Stimulated activated memory B cell treated with anti-CD40 and anti-IgM and Interleukin-4, amounts not matched to agents 10 μg/mL and 1 μg/mL and 100 μg/mL, for 72 hours (primary cell): ENCODE results near the gene JARID2.

Experiments
- ATAC-seq: fragments of 150-1000 bp; cut with Tn5 transposase; 2 replicates; pipeline ENCODE4 v1.10.0; 2021
- H3K27ac Mint-ChIP-seq: one replicate; pipeline ENCODE4 v1.8.0; 2022; ENCODE audit warnings: mild to moderate bottlenecking, mixed read lengths
- H3K27me3 Mint-ChIP-seq: one replicate; pipeline ENCODE4 v1.8.0; 2022; ENCODE audit warnings: mixed read lengths
- H3K36me3 Mint-ChIP-seq: one replicate; pipeline ENCODE4 v1.8.0; 2022; ENCODE audit warnings: mixed read lengths
- H3K4me1 Mint-ChIP-seq: one replicate; pipeline ENCODE4 v1.8.0; 2022; ENCODE audit warnings: mixed read lengths
- H3K4me3 Mint-ChIP-seq: one replicate; pipeline ENCODE4 v1.8.0; 2022; ENCODE audit warnings: mild to moderate bottlenecking, moderate library complexity, mixed read lengths
- H3K9me3 Mint-ChIP-seq: one replicate; pipeline ENCODE4 v1.8.0; 2022; ENCODE audit warnings: mixed read lengths

JARID2 gene

DNA sequence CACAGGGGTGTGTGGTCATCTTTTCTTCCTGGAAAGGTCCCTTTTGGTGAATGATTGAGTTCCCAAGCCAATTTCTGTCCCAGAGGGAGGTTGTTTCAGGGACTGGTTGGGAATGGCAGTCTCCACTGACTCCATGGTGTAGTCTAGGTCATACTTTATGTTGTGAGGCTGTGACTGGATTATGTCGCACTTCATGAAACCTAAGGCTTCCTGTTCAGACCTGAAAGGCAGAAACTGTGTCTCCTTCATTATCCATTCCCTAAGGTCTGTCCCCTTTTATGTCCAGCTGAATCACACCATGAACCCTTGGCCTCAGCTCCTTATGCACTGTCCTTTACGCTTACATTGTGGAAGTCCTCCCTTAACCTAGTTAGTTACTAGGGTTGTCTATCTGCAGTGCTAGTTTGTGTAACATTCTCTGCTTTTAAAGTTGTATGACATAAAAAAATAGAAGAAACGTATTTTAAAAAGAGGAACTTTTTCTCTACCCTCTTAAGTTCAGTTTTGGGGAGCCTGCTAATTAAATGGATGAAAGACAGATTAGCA lies 191.3 kb downstream of the JARID2 start:
- Mint-ChIP-seq H3K9me3 (no peaks in the 10 kb centered on the region), H3K4me3 (no peak overlapping the region), H3K27ac (peak overlapping the region; percentile 76), H3K27me3 (no peaks in the 10 kb centered on the region), H3K4me1 (peaks cover 79% of the 10 kb centered on the region), H3K36me3 (peaks cover 11% of the 10 kb centered on the region)
- ATAC-seq: no peak

DNA sequence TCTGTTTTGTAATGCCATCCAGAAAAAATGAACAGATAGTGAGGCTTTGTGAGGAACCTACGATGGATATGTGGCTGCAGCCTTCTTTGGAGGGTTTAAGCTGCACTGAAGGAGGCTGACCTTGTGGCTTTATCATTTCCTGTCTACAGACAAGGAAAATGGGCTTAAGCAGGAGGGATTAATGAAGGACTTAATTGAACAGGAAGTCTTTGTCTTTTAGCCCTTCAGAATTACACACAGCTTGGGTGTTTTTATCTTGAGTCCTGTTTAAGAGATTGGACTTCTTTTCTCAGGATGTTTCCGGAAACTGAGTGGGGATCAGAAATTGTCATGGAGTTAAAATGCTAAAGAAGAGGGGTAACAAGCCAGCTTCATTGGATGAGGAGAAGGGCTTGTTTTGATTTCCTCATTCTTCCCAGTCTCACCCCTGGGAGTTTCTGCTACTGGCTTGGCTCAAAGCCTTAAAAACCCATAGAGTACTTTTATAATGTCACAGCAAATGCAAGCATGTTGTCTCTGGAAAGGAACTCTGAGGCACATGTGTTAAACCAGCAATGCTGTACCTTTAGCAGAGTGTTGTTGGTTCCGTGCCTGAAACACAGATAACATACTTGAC lies 193.6 kb downstream of the JARID2 start:
- peaks cover 9% of the 10 kb centered on the region for H3K36me3 Mint-ChIP-seq
- no peaks in the 10 kb centered on the region for H3K9me3 Mint-ChIP-seq
- peak overlapping the region; percentile 32 for H3K27ac Mint-ChIP-seq
- ATAC-seq: no peak
- H3K4me3 Mint-ChIP-seq: no peak overlapping the region
- peaks cover 56% of the 10 kb centered on the region for H3K4me1 Mint-ChIP-seq
- H3K27me3 Mint-ChIP-seq: no peaks in the 10 kb centered on the region

DNA sequence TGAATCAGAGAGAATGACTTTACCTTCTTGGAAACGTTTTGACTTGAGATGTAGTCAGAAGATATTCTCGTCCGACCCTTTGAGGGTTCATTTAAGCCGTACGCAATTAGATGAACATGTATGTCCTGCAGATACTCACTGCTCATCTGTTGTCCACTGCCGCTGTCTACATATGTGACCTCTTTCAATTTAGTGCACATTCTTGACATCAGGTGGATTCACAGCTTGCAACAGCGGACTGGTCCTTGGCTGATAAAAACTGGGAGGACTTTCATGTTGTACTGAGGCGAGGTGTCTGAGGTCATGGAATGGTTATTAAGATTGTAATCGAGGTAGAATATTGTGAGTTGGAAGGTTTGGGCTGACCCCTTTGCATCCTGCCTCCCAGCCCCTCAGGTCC lies 194.2 kb downstream of the JARID2 start:
- H3K27ac Mint-ChIP-seq: peak overlapping the region; percentile 8
- peaks cover 52% of the 10 kb centered on the region for H3K4me1 Mint-ChIP-seq

DNA sequence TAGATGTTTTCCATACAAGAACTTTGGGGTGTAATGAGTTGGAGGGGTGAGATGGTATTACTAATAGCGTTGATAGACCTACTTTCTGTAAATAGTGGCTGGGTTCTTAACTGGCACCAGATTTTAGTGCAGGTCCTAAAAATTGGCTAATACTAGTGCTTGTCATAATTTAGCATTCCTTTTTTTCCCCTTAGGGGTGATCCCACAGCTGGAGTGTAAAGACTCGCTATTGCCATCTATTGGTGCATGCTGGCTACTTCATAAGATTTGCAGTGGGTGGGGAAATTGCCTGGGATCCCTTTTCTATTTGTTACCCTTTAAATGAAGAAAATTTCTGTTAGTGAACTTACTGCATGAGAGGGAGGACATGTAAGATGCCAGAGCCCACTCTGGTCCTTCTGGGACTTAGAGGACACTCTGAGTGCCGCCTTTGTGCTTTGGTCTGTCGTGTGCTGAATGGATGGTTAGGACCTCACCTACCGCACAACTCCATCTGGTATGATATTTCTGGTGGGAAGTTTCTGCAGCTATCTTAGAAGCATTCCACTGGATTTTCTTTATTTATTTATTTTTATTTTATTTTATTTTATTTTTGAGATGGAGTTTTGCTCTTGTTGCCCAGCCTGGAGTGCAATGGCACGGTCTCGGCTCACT lies 195.5 kb downstream of the JARID2 start:
- ATAC-seq: no peak
- no peaks in the 10 kb centered on the region for H3K9me3 Mint-ChIP-seq
- peaks cover 55% of the 10 kb centered on the region for H3K4me1 Mint-ChIP-seq
- H3K4me3 Mint-ChIP-seq: no peak overlapping the region
- no peaks in the 10 kb centered on the region for H3K27me3 Mint-ChIP-seq
- peak overlapping the region; percentile 8 for H3K27ac Mint-ChIP-seq
- peaks cover 5% of the 10 kb centered on the region for H3K36me3 Mint-ChIP-seq

More for the DNA sequence above, 194.2 kb downstream of the JARID2 start:
- Mint-ChIP-seq H3K27me3 (no peaks in the 10 kb centered on the region), H3K9me3 (no peaks in the 10 kb centered on the region), H3K4me3 (no peak overlapping the region), H3K36me3 (peaks cover 5% of the 10 kb centered on the region)
- ATAC-seq: no peak

DNA sequence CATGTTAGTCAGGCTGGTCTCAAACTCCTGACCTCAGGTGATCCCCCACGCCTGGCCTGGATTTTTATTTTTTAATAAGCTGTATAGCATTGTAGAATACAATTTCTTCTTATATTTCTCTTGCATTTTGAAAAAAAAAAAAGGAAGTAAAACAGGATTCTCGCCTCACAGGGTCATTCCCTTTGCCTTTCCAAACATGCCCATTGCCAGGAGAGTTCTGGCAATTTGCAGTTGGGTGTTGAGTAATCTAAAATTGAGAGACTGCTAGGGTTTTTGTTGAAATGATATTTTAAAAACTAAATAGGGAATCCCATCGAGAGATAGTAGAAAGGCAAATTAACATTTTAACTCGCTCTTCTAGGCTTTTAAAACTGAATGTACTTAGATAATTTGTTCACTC lies 196.1 kb downstream of the JARID2 start:
- H3K27ac Mint-ChIP-seq: no peak overlapping the region
- H3K27me3 Mint-ChIP-seq: no peaks in the 10 kb centered on the region
- H3K4me3 Mint-ChIP-seq: no peak overlapping the region

DNA sequence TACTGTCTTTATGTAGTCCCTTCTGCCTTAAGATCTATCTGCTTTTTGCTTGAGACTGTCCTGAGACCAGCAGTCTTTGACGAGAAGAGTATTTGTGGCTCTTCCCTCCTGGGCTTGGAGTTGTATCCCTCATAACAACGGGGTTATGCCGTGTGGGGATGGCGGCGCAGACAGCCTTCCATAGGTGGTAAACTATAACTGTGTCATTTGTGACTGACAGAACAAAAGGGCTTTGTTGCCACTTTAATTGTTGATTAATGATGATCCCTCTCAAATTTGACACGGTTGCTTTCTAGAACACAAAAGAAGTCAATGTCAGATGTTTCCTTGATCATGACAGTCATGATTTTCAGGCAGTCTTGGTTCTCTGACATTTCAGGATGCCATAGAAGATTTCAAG lies 196.6 kb downstream of the JARID2 start:
- no peaks in the 10 kb centered on the region for H3K9me3 Mint-ChIP-seq
- H3K36me3 Mint-ChIP-seq: peaks cover 5% of the 10 kb centered on the region
- ATAC-seq: no peak
- H3K4me1 Mint-ChIP-seq: peaks cover 55% of the 10 kb centered on the region
- no peak overlapping the region for H3K27ac Mint-ChIP-seq
- H3K27me3 Mint-ChIP-seq: no peaks in the 10 kb centered on the region
- no peak overlapping the region for H3K4me3 Mint-ChIP-seq

More for the DNA sequence above, 196.1 kb downstream of the JARID2 start:
- H3K9me3 Mint-ChIP-seq: no peaks in the 10 kb centered on the region
- no peak for ATAC-seq
- peaks cover 5% of the 10 kb centered on the region for H3K36me3 Mint-ChIP-seq
- H3K4me1 Mint-ChIP-seq: peaks cover 55% of the 10 kb centered on the region

DNA sequence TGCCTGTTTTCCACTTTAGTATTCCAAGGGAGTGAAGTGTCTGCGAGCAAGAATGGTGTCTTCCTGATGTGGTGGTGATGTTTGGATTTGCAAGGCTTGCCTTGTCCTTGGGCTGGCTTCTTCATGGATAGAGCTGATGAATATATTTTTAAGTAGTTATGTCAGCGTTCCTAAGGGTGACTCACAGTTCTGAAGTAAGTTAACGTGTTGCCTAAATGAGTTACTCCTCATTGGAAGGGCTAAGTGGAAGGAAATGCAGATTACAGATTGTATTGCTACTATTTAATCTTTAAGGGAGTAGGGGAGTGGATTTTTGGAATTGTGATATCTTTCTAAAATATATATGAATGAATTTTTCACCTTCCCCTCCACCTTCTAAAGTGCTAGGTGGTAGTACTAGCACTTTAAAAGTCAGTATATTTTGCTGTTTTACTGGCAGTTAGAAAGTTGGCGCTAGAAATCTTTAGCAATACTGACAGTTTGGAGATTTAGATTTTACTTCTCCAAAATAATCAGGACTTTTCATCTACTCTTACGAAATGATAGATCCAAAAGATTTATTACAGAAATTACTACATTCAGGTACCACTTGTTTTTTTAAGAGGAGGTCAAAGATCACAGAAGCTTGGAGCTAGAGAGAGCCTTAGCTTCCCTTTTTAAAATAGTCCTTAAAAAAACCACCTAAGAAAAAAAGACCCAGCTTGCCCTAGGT lies 197.4 kb downstream of the JARID2 start:
- no peaks in the 10 kb centered on the region for H3K9me3 Mint-ChIP-seq
- H3K27ac Mint-ChIP-seq: no peak overlapping the region
- peaks cover 56% of the 10 kb centered on the region for H3K4me1 Mint-ChIP-seq
- H3K4me3 Mint-ChIP-seq: no peak overlapping the region
- no peaks in the 10 kb centered on the region for H3K27me3 Mint-ChIP-seq
- H3K36me3 Mint-ChIP-seq: peaks cover 5% of the 10 kb centered on the region
- no peak for ATAC-seq

DNA sequence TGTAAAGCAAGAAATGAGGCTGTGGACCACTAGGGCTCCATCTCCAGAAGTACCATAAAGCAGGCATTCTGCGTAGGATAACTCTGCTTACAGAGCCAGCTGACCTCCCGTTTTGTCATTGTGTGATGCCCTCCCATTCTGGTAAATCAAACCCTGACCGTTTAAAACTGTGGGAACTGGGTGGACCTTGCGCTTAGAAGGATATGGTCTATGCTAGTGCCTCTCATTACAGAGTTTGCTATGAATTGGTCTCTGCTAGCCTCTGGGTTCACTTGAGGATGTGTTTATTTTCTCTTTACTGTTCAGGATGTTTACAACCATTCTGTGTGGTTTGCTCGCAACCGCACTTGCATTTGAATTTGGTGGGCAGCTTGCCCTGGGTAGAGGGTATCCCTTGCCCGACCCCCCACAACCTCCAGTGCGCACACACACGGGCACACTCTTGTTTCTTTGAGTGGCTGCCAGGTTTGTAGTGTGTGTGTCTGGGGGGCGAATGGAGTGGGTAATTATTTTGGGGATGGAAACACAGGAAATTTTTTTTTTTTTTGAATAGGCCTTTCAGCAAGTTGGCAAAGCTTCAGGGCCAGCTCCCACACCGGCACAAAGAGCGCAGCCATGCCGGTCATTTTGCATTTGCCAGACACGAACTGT lies 198.3 kb downstream of the JARID2 start:
- Mint-ChIP-seq H3K27ac (no peak overlapping the region), H3K27me3 (no peaks in the 10 kb centered on the region), H3K36me3 (peaks cover 5% of the 10 kb centered on the region), H3K9me3 (no peaks in the 10 kb centered on the region), H3K4me1 (peaks cover 48% of the 10 kb centered on the region), H3K4me3 (no peak overlapping the region)
- no peak for ATAC-seq

DNA sequence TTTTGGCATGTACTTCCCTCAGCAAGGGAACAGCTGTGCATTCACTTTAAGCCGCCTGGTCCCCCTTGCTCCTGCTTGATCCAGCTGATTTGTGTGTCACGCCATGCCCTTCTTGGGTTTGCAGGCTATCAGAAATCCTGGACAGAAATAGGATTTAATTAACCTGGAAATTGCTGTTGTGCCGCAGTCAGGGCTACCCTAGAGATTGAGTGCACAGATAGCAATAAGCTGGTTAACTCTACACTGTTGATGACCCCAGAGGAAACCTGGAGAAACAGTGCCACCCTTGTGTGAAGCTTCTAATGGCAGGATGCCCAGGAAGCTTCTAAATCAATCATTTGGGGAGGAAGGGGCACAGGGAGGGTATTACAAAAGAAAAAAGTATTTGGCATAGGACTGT lies 199.0 kb downstream of the JARID2 start:
- no peak overlapping the region for H3K4me3 Mint-ChIP-seq
- H3K4me1 Mint-ChIP-seq: peaks cover 49% of the 10 kb centered on the region
- H3K27ac Mint-ChIP-seq: no peak overlapping the region
- H3K27me3 Mint-ChIP-seq: no peaks in the 10 kb centered on the region
- no peaks in the 10 kb centered on the region for H3K9me3 Mint-ChIP-seq
- no peak for ATAC-seq
- H3K36me3 Mint-ChIP-seq: peaks cover 5% of the 10 kb centered on the region

DNA sequence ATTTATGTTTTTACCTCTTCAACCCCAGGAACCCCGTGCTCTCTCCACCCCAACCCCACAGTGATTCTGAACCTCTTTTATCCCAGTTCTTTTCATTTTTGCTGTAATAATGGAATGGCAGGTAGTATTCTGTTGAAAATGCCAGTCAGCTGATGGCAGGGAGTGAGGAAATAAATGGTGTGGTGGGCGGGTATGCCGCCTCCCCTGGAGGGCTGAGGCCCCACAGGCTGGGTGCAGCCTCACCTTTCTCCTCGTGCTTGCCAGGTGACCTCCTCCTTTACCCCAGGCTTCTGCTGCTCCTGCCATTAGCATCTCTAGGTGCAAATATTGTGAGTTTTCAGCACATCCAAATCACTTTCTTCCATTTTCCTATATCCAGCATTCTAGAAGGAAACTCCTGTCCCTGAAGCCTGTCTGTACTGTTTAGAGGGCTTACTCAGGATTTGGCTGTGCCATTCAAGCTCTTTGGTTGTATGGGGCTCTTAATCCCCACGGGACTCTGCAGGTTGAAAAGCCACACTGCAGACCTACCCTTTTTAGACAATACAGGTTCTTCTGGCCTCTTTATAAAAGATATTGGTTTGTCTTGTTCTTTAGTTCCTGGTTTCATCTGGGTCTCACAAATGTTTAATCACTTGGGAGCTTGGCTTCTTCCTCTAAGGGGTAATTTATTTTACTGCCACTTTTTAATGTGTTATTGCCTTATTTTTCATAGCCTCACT lies 201.8 kb downstream of the JARID2 start:
- Mint-ChIP-seq H3K9me3 (no peaks in the 10 kb centered on the region), H3K27ac (peak overlapping the region; percentile 33), H3K4me1 (peaks cover 60% of the 10 kb centered on the region), H3K36me3 (peaks cover 23% of the 10 kb centered on the region), H3K4me3 (no peak overlapping the region), H3K27me3 (no peaks in the 10 kb centered on the region)
- ATAC-seq: no peak

DNA sequence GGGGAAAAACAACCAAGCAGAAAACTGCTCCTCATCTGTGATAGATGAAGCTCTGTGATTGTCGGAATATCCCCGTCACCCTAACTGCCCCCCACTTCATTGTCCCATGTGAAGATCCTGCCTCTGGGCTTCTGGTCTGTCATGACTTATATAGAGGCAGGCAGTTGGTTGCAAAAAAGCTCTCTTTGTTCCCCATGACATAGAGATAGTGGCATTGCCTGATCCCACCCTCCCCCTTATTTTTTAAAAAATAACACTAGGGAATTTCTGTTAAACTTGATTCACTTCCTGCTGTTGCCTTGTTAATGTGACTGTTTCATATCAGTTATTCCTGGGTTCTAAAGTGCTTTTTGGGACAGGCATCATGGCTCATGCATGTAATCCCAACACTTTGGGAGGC lies 203.1 kb downstream of the JARID2 start:
- H3K4me3 Mint-ChIP-seq: no peak overlapping the region
- H3K36me3 Mint-ChIP-seq: peaks cover 31% of the 10 kb centered on the region
- no peaks in the 10 kb centered on the region for H3K9me3 Mint-ChIP-seq
- peaks cover 72% of the 10 kb centered on the region for H3K4me1 Mint-ChIP-seq
- ATAC-seq: no peak
- no peak overlapping the region for H3K27ac Mint-ChIP-seq
- H3K27me3 Mint-ChIP-seq: no peaks in the 10 kb centered on the region

DNA sequence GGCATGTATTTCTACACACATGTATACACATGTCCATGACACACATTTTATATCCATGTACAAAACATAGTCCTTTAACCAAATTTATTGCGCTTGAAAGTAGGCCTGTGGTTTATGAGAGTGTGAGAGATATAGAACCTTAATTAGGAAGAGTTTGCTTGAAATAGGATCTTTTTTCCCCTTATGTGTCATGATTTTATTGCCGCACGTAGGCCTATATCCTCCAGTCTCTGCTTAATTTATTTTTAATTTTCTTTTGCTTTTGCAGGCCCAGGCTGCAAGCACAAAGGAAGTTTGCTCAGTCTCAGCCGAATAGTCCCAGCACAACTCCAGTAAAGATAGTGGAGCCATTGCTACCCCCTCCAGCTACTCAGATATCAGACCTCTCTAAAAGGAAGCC lies 205.9 kb downstream of the JARID2 start:
- Mint-ChIP-seq H3K9me3 (no peaks in the 10 kb centered on the region), H3K4me3 (no peak overlapping the region), H3K36me3 (peaks cover 41% of the 10 kb centered on the region), H3K27me3 (no peaks in the 10 kb centered on the region), H3K27ac (peak overlapping the region; percentile 68), H3K4me1 (peaks cover 72% of the 10 kb centered on the region)
- ATAC-seq: no peak

DNA sequence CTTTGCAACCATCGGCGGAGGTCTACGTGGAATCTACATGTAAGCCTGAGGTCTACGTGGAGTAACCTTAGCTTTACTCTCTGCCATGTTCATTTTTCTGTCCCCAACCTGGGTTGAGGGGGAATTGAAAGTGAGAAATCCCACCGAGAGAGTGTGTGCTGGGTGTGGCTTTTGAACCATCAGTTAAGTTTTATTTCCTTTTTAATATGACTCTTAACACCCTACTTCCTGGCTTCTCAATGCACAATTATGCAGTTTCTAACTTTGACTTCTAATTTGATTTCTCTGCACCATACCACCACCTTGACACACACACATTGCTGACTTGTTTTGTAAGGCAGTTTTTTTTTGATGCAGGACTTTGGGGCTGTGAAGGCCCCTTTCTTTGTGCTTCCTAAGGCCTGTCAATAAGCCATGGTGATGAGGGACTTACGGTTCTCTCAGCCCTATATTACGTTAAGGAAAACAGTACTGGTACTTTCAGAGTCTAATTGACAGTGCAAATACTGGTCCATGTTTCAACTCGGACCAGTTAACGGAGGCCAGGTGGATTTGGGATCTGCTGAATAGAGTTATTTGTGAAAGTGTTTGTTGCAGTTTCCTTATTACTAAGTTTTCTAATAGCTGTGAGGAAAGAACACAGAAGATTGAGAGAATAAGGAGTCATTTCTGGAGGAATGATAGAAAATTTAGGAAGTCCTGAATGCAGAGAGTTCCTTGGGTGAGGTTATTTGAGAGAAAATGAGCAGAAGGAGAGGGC lies 206.5 kb downstream of the JARID2 start:
- Mint-ChIP-seq H3K4me1 (peaks cover 72% of the 10 kb centered on the region), H3K4me3 (no peak overlapping the region), H3K36me3 (peaks cover 41% of the 10 kb centered on the region), H3K27ac (peak overlapping the region; percentile 68), H3K9me3 (no peaks in the 10 kb centered on the region), H3K27me3 (no peaks in the 10 kb centered on the region)
- no peak for ATAC-seq

DNA sequence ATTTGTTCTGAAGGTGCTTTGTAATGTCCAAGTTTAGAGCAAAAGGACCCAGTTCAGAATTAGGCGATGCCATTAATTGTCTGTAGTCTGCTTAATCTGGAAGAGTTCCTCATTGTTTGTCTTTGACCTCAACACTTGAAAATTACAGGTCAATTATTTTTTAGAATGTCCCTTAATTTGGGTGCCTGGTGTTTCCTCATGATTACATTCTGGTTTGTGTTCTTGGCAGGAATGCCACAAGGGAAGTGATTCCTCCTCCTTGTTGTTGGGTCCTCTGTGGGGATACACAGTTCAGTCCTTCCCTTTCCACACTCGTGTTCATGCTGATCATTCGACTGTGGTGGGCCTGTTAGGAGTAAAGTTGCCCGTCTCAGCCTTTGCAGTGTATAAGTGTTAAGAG lies 207.3 kb downstream of the JARID2 start:
- Mint-ChIP-seq H3K9me3 (no peaks in the 10 kb centered on the region), H3K36me3 (peaks cover 41% of the 10 kb centered on the region), H3K4me3 (no peak overlapping the region), H3K27ac (peak overlapping the region; percentile 68), H3K4me1 (peaks cover 72% of the 10 kb centered on the region), H3K27me3 (no peaks in the 10 kb centered on the region)
- ATAC-seq: no peak
